ENCODE results near the gene KLF15. TPM values are rescaled to one million over a fixed set of nuclear protein-coding genes. Genes with fewer than 3 reads are reported as not detected.

The KLF15 gene
- total and polyA plus RNA-seq, 2 of the 4 experiments (the other 2 are of a cell fraction) = 0.18 to 0.24 TPM

DNA sequence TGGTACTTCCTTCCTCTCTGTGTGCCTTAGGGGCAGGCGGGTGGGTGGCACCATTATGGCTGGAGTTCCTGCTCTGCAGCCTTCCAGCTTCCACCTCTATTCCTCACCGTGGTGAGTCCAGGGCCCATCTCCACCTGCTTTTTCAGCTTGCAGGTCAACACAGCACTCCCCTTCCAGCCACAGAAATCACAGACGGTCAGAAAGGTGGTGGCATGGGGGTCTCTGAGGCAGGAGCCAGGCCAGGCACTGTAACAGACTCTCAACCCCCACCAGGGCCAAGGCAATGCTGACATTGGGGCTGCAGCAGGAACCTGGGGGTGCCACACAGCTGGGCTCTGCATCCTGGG, 16.6 kb downstream of the KLF15 start:
- Histone ChIP-seq H3K4me1 (ENCODE audit: control insufficient read depth, insufficient read depth, low read length) (no peaks in the 10 kb centered on the region), H4K5ac (ENCODE audit: low read depth, low read length) (no peak overlapping the region), H3K27me3 (ENCODE audit: control insufficient read depth, insufficient read depth, low read length) (peaks cover 21% of the 10 kb centered on the region), H2BK120ac (ENCODE audit: low read depth, low read length) (no peak overlapping the region), H3K56ac (ENCODE audit: extremely low read depth, insufficient read depth, low read length) (no peak overlapping the region), H3K4ac (ENCODE audit: low read depth, low read length) (no peak overlapping the region), H3K4me2 (ENCODE audit: low read depth, low read length) (no peak overlapping the region), H2AK9ac (replicated peaks; ENCODE audit: low read depth, low read length, poor library complexity) (no peak overlapping the region), H3K9ac (ENCODE audit: low read depth, low read length) (no peak overlapping the region), H3K27ac (ENCODE audit: insufficient read depth, low read length) (no peak overlapping the region), H3K79me1 (ENCODE audit: low read depth in 1 of 2, low read length in 2 of 2) (no peaks in the 10 kb centered on the region), H4K20me1 (ENCODE audit: insufficient read depth, low read length) (no peaks in the 10 kb centered on the region; the same call in 1 of the 2 replicates), H4K91ac (ENCODE audit: insufficient read depth, low read depth, low read length) (no peak overlapping the region), H2BK15ac (ENCODE audit: low read depth, low read length) (no peak overlapping the region), H3K36me3 (ENCODE audit: control insufficient read depth, insufficient read depth, low read length) (no peaks in the 10 kb centered on the region), H3K23ac (ENCODE audit: low read depth, low read length) (no peak overlapping the region), H2BK20ac (ENCODE audit: low read depth, low read length) (no peak overlapping the region), H3K9me1 (ENCODE audit: insufficient read depth, low read length) (0 out of 2 replicates have a peak, but pooled peaks cover 4% of the 10 kb centered on the region), H3K14ac (replicated peaks; ENCODE audit: low read depth, low read length) (no peak overlapping the region), H3K4me3 (ENCODE audit: insufficient read depth, low read depth, low read length) (no peak overlapping the region), H4K8ac (ENCODE audit: low read depth in 2 of 2, low read length in 2 of 2) (no peak overlapping the region), H3K18ac (ENCODE audit: low read depth, low read length) (no peak overlapping the region), H2AK5ac (ENCODE audit: low read depth, low read length) (no peak overlapping the region), H2AFZ (replicated peaks; ENCODE audit: low read length, poor library complexity) (no peak overlapping the region), H3K9me3 (ENCODE audit: control insufficient read depth, insufficient read depth, low read length) (no peaks in the 10 kb centered on the region), H2BK5ac (ENCODE audit: low read depth, low read length, poor library complexity, severe bottlenecking) (no peak overlapping the region)
- CTCF ChIA-PET = no interaction called here
- dilution Hi-C loops (cut with HindIII; ENCODE audit: low sequenced_read_pairs, unreplicated experiment) = no loop called here
- no peak for ATAC-seq (ENCODE audit: low read depth)
- POLR2A ChIA-PET (ENCODE audit: unreplicated experiment) = no interaction called here
- intact Hi-C loops (cut with micrococcal nuclease) = no loop called here
- TF ChIP-seq POLR2A (IDR thresholded peaks at IDR 0.05; ENCODE audit: low read depth, low read length) (no peak), CEBPB (IDR thresholded peaks at IDR 0.05; ENCODE audit: low read depth, low read length) (no peak), BHLHE40 (IDR thresholded peaks at IDR 0.05; ENCODE audit: low read depth, low read length) (no peak), SMC3 (IDR thresholded peaks at IDR 0.05; ENCODE audit: low read depth, low read length) (no peak), RAD21 (IDR thresholded peaks at IDR 0.05; ENCODE audit: low read length) (no peak), MXI1 (IDR thresholded peaks at IDR 0.05; ENCODE audit: borderline replicate concordance, low read depth, low read length) (no peak), RCOR1 (IDR thresholded peaks at IDR 0.05; ENCODE audit: insufficient replicate concordance, low read length) (no peak), NFE2L2 (IDR thresholded peaks at IDR 0.05; ENCODE audit: low read depth, low read length) (no peak), MAFK (IDR thresholded peaks at IDR 0.05; ENCODE audit: low read depth, low read length) (no peak), CHD1 (IDR thresholded peaks at IDR 0.05; ENCODE audit: low read depth, low read length) (no peak), FOS (IDR thresholded peaks at IDR 0.05; ENCODE audit: low read depth, low read length) (no peak), MAZ (IDR thresholded peaks at IDR 0.05; ENCODE audit: borderline replicate concordance, low read depth, low read length) (no peak), RFX5 (IDR thresholded peaks at IDR 0.05; ENCODE audit: low read depth, low read length) (no peak)
- TF ChIP-seq, protein P1, sequence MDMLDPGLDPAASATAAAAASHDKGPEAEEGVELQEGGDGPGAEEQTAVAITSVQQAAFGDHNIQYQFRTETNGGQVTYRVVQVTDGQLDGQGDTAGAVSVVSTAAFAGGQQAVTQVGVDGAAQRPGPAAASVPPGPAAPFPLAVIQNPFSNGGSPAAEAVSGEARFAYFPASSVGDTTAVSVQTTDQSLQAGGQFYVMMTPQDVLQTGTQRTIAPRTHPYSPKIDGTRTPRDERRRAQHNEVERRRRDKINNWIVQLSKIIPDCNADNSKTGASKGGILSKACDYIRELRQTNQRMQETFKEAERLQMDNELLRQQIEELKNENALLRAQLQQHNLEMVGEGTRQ (IDR thresholded peaks at IDR 0.05; ENCODE audit: low read depth, low read length) = no peak
- TF ChIP-seq, protein P2, sequence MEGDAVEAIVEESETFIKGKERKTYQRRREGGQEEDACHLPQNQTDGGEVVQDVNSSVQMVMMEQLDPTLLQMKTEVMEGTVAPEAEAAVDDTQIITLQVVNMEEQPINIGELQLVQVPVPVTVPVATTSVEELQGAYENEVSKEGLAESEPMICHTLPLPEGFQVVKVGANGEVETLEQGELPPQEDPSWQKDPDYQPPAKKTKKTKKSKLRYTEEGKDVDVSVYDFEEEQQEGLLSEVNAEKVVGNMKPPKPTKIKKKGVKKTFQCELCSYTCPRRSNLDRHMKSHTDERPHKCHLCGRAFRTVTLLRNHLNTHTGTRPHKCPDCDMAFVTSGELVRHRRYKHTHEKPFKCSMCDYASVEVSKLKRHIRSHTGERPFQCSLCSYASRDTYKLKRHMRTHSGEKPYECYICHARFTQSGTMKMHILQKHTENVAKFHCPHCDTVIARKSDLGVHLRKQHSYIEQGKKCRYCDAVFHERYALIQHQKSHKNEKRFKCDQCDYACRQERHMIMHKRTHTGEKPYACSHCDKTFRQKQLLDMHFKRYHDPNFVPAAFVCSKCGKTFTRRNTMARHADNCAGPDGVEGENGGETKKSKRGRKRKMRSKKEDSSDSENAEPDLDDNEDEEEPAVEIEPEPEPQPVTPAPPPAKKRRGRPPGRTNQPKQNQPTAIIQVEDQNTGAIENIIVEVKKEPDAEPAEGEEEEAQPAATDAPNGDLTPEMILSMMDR (conservative IDR thresholded peaks at IDR 0.05; ENCODE audit: low read depth, low read length) = no peak
- TF ChIP-seq, protein P3, sequence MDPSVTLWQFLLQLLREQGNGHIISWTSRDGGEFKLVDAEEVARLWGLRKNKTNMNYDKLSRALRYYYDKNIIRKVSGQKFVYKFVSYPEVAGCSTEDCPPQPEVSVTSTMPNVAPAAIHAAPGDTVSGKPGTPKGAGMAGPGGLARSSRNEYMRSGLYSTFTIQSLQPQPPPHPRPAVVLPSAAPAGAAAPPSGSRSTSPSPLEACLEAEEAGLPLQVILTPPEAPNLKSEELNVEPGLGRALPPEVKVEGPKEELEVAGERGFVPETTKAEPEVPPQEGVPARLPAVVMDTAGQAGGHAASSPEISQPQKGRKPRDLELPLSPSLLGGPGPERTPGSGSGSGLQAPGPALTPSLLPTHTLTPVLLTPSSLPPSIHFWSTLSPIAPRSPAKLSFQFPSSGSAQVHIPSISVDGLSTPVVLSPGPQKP (IDR thresholded peaks at IDR 0.05; ENCODE audit: borderline replicate concordance, low read depth, low read length) = no peak
- WGBS, 2 experiments (ENCODE audit: extremely low coverage in 2 of 2, insufficient read length in 1 of 2) = no CpG with 5 or more reads among the region's 3 CpGs
- in situ Hi-C loops (cut with MboI; ENCODE audit: low sequenced_read_pairs) = no loop called here
- BruUV-seq (replicated peaks) = no TSS peak
- no peak for DNase-seq
